GM10248 (cell line): Measurements from ENCODE around the gene GLIPR2.
"Not testable (repeated sequence)": the region's sequence is repeated elsewhere in the genome, so short reads cannot be mapped to it uniquely, and the experiment has no call there.

ENCODE experiments used
- CTCF ChIA-PET: fragments of 300-600 bp; sonication (Branson Sonifier 250); formaldehyde crosslinking; extraction: SDS; loops from one replicate; lab custom pipeline; 2021; ENCODE audit warnings: antibody characterized with exemption; lab: Yijun Ruan, JAX
- POLR2A ChIA-PET: fragments of 350-650 bp; sonication (Branson Sonifier 250); formaldehyde crosslinking; extraction: SDS; loops from one replicate; lab custom pipeline; 2020; ENCODE audit warnings: antibody characterized with exemption; lab: Yijun Ruan, JAX
- DNase-seq: peaks from one replicate; pipeline ENCODE4 v3.0.0; 2012; ENCODE audit errors: extremely low spot score
- CTCF ChIP-seq: IDR thresholded peaks from 2 replicates; pipeline ENCODE4 v1.5.1; 2012; ENCODE audit warnings: mild to moderate bottlenecking, low read depth; ENCODE audit errors: extremely low read depth, missing control alignments, control extremely low read depth

The GLIPR2 gene

GRCh38 chr9:36128349-36128748 is 8.2 kb upstream of the GLIPR2 start:
- ChIA-PET CTCF (interaction anchor here (1.2 to 1.4 kb wide), 2 partner anchors 12 to 38 kb away, joined by 3 to 4 read pairs; no protein-coding TSS in a partner anchor), POLR2A (no interaction called here)
- TF ChIP-seq CTCF, result no peak
- DNase-seq, result no peak

- no peak for DNase-seq
- POLR2A ChIA-PET, result no interaction called here
- CTCF ChIA-PET, result no interaction called here
- no peak for TF ChIP-seq CTCF
These were observed 7.4 kb upstream of the GLIPR2 start for GRCh38 chr9:36129139-36129538.

- CTCF ChIA-PET, result interaction anchor here (1.0 to 2.3 kb wide), 3 partner anchors 13 to 35 kb away, joined by 3 to 7 read pairs (median 4); no protein-coding TSS in a partner anchor
- POLR2A ChIA-PET, DNase-seq: not testable (repeated sequence)
These were observed 4.9 kb upstream of the GLIPR2 start for GRCh38 chr9:36131666-36132065.

GRCh38 chr9:36132086-36132485 is 4.4 kb upstream of the GLIPR2 start:
- no peak for DNase-seq
- CTCF ChIA-PET, result interaction anchor here (1.2 to 2.3 kb wide), 3 partner anchors 8 to 35 kb away, joined by 3 to 7 read pairs (median 7); no protein-coding TSS in a partner anchor
- TF ChIP-seq CTCF, result no peak
- POLR2A ChIA-PET, result no interaction called here

GRCh38 chr9:36134761-36135505 is 1.6 kb upstream of the GLIPR2 start:
- CTCF ChIA-PET, result no interaction called here
- no peak for TF ChIP-seq CTCF
- no peak for DNase-seq
- POLR2A ChIA-PET, result no interaction called here

GRCh38 chr9:36135741-36136271 is 727 bp upstream of the GLIPR2 start:
- ChIA-PET CTCF (interaction anchor here (0.7 to 2.3 kb wide), 8 partner anchors 9 to 32 kb away, joined by 3 to 14 read pairs (median 4); no protein-coding TSS in a partner anchor), POLR2A (no interaction called here)
- TF ChIP-seq CTCF, result no peak
- no peak for DNase-seq

GRCh38 chr9:36136894-36137391 is 410 bp downstream of the GLIPR2 start:
- TF ChIP-seq CTCF, result no peak
- POLR2A ChIA-PET, result no interaction called here
- no peak for DNase-seq
- CTCF ChIA-PET, result interaction anchor here (0.8 to 2.3 kb wide), 9 partner anchors 10 to 35 kb away, joined by 3 to 14 read pairs (median 4); no protein-coding TSS in a partner anchor
